HepG2 (cell line): Measurements from ENCODE around the gene RUVBL2. TPM values are rescaled to one million over a fixed set of nuclear protein-coding genes. Genes with fewer than 3 reads are reported as not detected.
A peak's percentile ranks its signal among the peaks of the same experiment; 100 is the strongest.

Source experiments
- CBX5 ChIP-seq: sonication (generic); formaldehyde crosslinking; IDR thresholded peaks from 2 replicates; pipeline ENCODE4 v1.4.0; 2020; ENCODE audit warnings: missing genetic modification reagents, borderline replicate concordance
- FOXP1 ChIP-seq, 2 experiments: fragments of 450-650 bp in 1 of 2; IDR thresholded peaks; 2 replicates each; pipeline ENCODE4 v1.6.1; 2017 to 2018; ENCODE audit warnings: antibody characterized with exemption in 1 of 2
- HMG20A ChIP-seq: IDR thresholded peaks from 2 replicates; pipeline ENCODE4 v1.6.1; 2016; ENCODE audit warnings: borderline replicate concordance
- HMGA1 ChIP-seq: sonication (generic); formaldehyde crosslinking; conservative IDR thresholded peaks from 2 replicates; pipeline ENCODE4 v1.4.0; 2020; ENCODE audit warnings: missing genetic modification reagents
- KDM5A ChIP-seq: fragments of 200-600 bp; sonication (generic); IDR thresholded peaks from 2 replicates; pipeline ENCODE4 v1.7.0; 2018; ENCODE audit warnings: antibody characterized with exemption, mild to moderate bottlenecking, low read length, borderline replicate concordance
- KIAA2018 ChIP-seq: sonication (generic); formaldehyde crosslinking; IDR thresholded peaks from 2 replicates; pipeline ENCODE4 v1.5.0; 2020; ENCODE audit warnings: mild to moderate bottlenecking, missing genetic modification reagents, borderline replicate concordance
- PAF1 ChIP-seq: IDR thresholded peaks from 2 replicates; pipeline ENCODE4 v1.6.1; 2016; ENCODE audit warnings: missing genetic modification reagents, missing compliant biosample characterization
- PATZ1 ChIP-seq: sonication (generic); formaldehyde crosslinking; IDR thresholded peaks from 2 replicates; pipeline ENCODE4 v1.4.0; 2020; ENCODE audit warnings: missing genetic modification reagents
- PHF5A ChIP-seq: IDR thresholded peaks from one replicate; pipeline ENCODE4 v1.6.1; 2018; ENCODE audit warnings: low read depth, missing genetic modification reagents; ENCODE audit not compliant: unreplicated experiment
- REPIN1 ChIP-seq: sonication (generic); formaldehyde crosslinking; IDR thresholded peaks from 2 replicates; pipeline ENCODE4 v1.8.0; 2022; ENCODE audit warnings: missing genetic modification reagents, low read depth, mild to moderate bottlenecking, borderline replicate concordance
- SAFB2 ChIP-seq: sonication (generic); formaldehyde crosslinking; IDR thresholded peaks from 2 replicates; pipeline ENCODE4 v1.5.1; 2020; ENCODE audit warnings: missing genetic modification reagents, low read depth, mild to moderate bottlenecking, borderline replicate concordance
- ZBTB37 ChIP-seq: sonication (generic); formaldehyde crosslinking; IDR thresholded peaks from 2 replicates; pipeline ENCODE4 v1.4.0; 2020; ENCODE audit warnings: mild to moderate bottlenecking, missing genetic modification reagents
- ZBTB43 ChIP-seq: sonication (generic); formaldehyde crosslinking; conservative IDR thresholded peaks from 2 replicates; pipeline ENCODE4 v1.4.0; 2020; ENCODE audit warnings: missing genetic modification reagents
- ZNF274 ChIP-seq: sonication (generic); formaldehyde crosslinking; IDR thresholded peaks from 2 replicates; pipeline ENCODE4 v1.5.1; 2020; ENCODE audit warnings: mild to moderate bottlenecking, missing genetic modification reagents
- ZNF720 ChIP-seq: sonication (generic); formaldehyde crosslinking; IDR thresholded peaks from 2 replicates; pipeline ENCODE4 v1.4.0; 2020; ENCODE audit warnings: missing genetic modification reagents
- ZNF724P ChIP-seq: sonication (generic); formaldehyde crosslinking; IDR thresholded peaks from 2 replicates; pipeline ENCODE4 v1.8.0; 2022; ENCODE audit warnings: missing genetic modification reagents, borderline replicate concordance
- polyA plus RNA-seq, 8 experiments: library from polyadenylated mRNA; depleted of rRNA in 3 of 8; stranded (reverse) in 7 of 8; unstranded in 1 of 8; fragments of >200 nt; fragmentation: Illumina TruSeq in 4 of 8; extraction: Trizol in 4 of 8; gene quantifications; 2 replicates each; pipeline versions ENCODE4 v1.2.1 to v1.2.3, GENCODE V29; 2011 to 2016; ENCODE audit warnings: low read depth in 4 of 8, missing spikeins in 1 of 8, mixed read lengths in 1 of 8; ENCODE audit not compliant: insufficient read depth in 1 of 8
- total RNA-seq, 5 experiments: library from RNA; depleted of rRNA; stranded (reverse); fragments of >200 nt; fragmentation: Illumina TruSeq; extraction: Trizol; gene quantifications; 2 replicates each; pipeline ENCODE4 v1.2.3, GENCODE V29; 2016; ENCODE audit warnings: low read depth in 1 of 5

Gene RUVBL2
- total and polyA plus RNA-seq, 2 of the 13 experiments (the other 11 are each of a cell fraction or from before 2014, with no cell fraction given), result 120 to 122 TPM

GRCh38 chr19:48965040-48965805 lies 28.5 kb upstream of the RUVBL2 start, which contains the start of gene FTL (continued):
- TF ChIP-seq KIAA2018 (CRISPR knock-in tag) (no peak), ZNF274 (peak; percentile 76; the same call in 1 of the 2 replicates), SAFB2 (CRISPR knock-in tag) (no peak; the same call in 1 of the 2 replicates), PHF5A (CRISPR knock-in tag) (no peak), ZBTB37 (no peak), ZBTB43 (CRISPR knock-in tag) (no peak; the same call in 1 of the 2 replicates), ZNF724P (CRISPR knock-in tag) (no peak), PATZ1 (CRISPR knock-in tag) (peak; percentile 92), KDM5A (no peak), HMGA1 (no peak), CBX5 (CRISPR knock-in tag) (peak; percentile 80; the same call in 1 of the 2 replicates), FOXP1 (IDR thresholded peaks at IDR 0.05) (no peak), FOXP1 (CRISPR knock-in tag; IDR thresholded peaks at IDR 0.05) (no peak), ZNF720 (CRISPR knock-in tag) (peak; percentile 94; the same call in 1 of the 2 replicates), PAF1 (no peak), REPIN1 (CRISPR knock-in tag) (peak; percentile 93), HMG20A (CRISPR knock-in tag) (peak; percentile 29; the same call in 1 of the 2 replicates)
